CD4-positive, alpha-beta T cell (primary cell): ENCODE measurements around the gene IQCM. TPM values are rescaled to one million over a fixed set of nuclear protein-coding genes. Genes with fewer than 3 reads are reported as not detected.

Experiments
- ATAC-seq: fragments of 200-7000 bp; cut with Tn5 transposase; one replicate; pipeline ENCODE4 v1.10.0; 2022; ENCODE audit warnings: mild to moderate bottlenecking; ENCODE audit not compliant: poor library complexity
- CTCF ChIA-PET: fragments of 350-600 bp; sonication (Branson Sonifier 250); formaldehyde crosslinking; loops from one replicate; lab custom pipeline; 2021; ENCODE audit warnings: antibody characterized with exemption, inconsistent platforms; lab: Charles Lee
- POLR2A ChIA-PET: fragments of 350-600 bp; sonication (Branson Sonifier 250); formaldehyde crosslinking; loops from one replicate; lab custom pipeline; 2021; ENCODE audit warnings: antibody characterized with exemption, inconsistent platforms; lab: Charles Lee
- DNase-seq, 14 experiments: peaks; one replicate each; pipeline ENCODE4 v3.0.0-alpha.2; 2013 to 2020; ENCODE audit warnings: mixed read lengths in 2 of 14
- H3K27ac ChIP-seq, 2 donors: one replicate each; pipeline versions ENCODE4 v1.5.1 to v1.7.0; 2013; ENCODE audit warnings: low read length in 2 of 2, low read depth in 1 of 2, mild to moderate bottlenecking in 1 of 2
- H3K27me3 ChIP-seq, 2 experiments: 1 replicate in 1 of 2; 2 replicates in 1 of 2; pipeline versions ENCODE4 v1.6.1 to v1.7.0; 2013; ENCODE audit warnings: low read length in 2 of 2, control low read depth in 1 of 2, mild to moderate bottlenecking in 1 of 2, moderate library complexity in 1 of 2; ENCODE audit not compliant: insufficient read depth in 2 of 2, control insufficient read depth in 1 of 2
- H3K36me3 ChIP-seq: one replicate; pipeline ENCODE4 v1.6.1; 2013; ENCODE audit warnings: low read length, control low read depth; ENCODE audit not compliant: insufficient read depth
- H3K4me1 ChIP-seq: one replicate; pipeline ENCODE4 v1.6.1; 2013; ENCODE audit warnings: low read length, control low read depth; ENCODE audit not compliant: insufficient read depth
- H3K4me3 ChIP-seq: one replicate; pipeline ENCODE4 v1.5.1; 2013; ENCODE audit warnings: mild to moderate bottlenecking, low read length, moderate library complexity
- H3K9me3 ChIP-seq, 2 experiments: 1 replicate in 1 of 2; 2 replicates in 1 of 2; pipeline versions ENCODE4 v1.6.1 to v1.7.0; 2013; ENCODE audit warnings: low read length in 2 of 2, mild to moderate bottlenecking in 2 of 2, control low read depth in 1 of 2, moderate library complexity in 1 of 2; ENCODE audit not compliant: control insufficient read depth in 1 of 2, insufficient read depth in 1 of 2
- H3K27ac Mint-ChIP-seq: one replicate; pipeline ENCODE4 v1.8.0; 2020; ENCODE audit warnings: mixed read lengths
- H3K27me3 Mint-ChIP-seq: one replicate; pipeline ENCODE4 v1.8.0; 2021; ENCODE audit warnings: mixed read lengths
- H3K36me3 Mint-ChIP-seq: one replicate; pipeline ENCODE4 v1.8.0; 2021; ENCODE audit warnings: low read depth, mixed read lengths
- H3K4me1 Mint-ChIP-seq: one replicate; pipeline ENCODE4 v1.8.0; 2021; ENCODE audit warnings: low read depth, mixed read lengths
- H3K4me3 Mint-ChIP-seq: one replicate; pipeline ENCODE4 v1.8.0; 2020; ENCODE audit warnings: mild to moderate bottlenecking, mixed read lengths
- H3K9me3 Mint-ChIP-seq: one replicate; pipeline ENCODE4 v1.8.0; 2020; ENCODE audit warnings: mixed read lengths
- intact Hi-C, 2 experiments: fragments of 100-400 bp; cut with DNase I in 1 of 2; cut with micrococcal nuclease in 1 of 2; formaldehyde crosslinking; loops; one replicate each; pipeline versions ENCODE4 v1.15.1 to v1.9.0; 2023 to 2025; cut with DNase I, micrococcal nuclease
- total RNA-seq, 174 experiments: library from RNA in 2 of 174; stranded (reverse) in 2 of 174; gene quantifications; one replicate each; pipeline ENCODE4 v1.2.3 and lab custom pipeline; 2021 to 2026
- TF ChIP-seq, protein P1 (sequence below): fragments of 200-600 bp; IDR thresholded peaks from one replicate; pipeline ENCODE4 v1.8.0; 2022; ENCODE audit warnings: antibody characterized with exemption, mild to moderate bottlenecking

Gene IQCM
- total RNA-seq, 2 experiments from 2014 or later: not detected

- no peaks in the 10 kb centered on the region for H3K27me3 ChIP-seq
- H3K27ac ChIP-seq: no peak overlapping the region
- Mint-ChIP-seq H3K27ac (no peak overlapping the region), H3K4me1 (no peaks in the 10 kb centered on the region), H3K36me3 (no peaks in the 10 kb centered on the region), H3K9me3 (peaks cover 2% of the 10 kb centered on the region), H3K4me3 (no peak overlapping the region), H3K27me3 (no peaks in the 10 kb centered on the region)
- H3K4me3 ChIP-seq: no peak overlapping the region
- intact Hi-C loops: no loop called here
- no peaks in the 10 kb centered on the region for H3K4me1 ChIP-seq
- no peak for ATAC-seq
- DNase-seq: no peak
- TF ChIP-seq, protein P1, sequence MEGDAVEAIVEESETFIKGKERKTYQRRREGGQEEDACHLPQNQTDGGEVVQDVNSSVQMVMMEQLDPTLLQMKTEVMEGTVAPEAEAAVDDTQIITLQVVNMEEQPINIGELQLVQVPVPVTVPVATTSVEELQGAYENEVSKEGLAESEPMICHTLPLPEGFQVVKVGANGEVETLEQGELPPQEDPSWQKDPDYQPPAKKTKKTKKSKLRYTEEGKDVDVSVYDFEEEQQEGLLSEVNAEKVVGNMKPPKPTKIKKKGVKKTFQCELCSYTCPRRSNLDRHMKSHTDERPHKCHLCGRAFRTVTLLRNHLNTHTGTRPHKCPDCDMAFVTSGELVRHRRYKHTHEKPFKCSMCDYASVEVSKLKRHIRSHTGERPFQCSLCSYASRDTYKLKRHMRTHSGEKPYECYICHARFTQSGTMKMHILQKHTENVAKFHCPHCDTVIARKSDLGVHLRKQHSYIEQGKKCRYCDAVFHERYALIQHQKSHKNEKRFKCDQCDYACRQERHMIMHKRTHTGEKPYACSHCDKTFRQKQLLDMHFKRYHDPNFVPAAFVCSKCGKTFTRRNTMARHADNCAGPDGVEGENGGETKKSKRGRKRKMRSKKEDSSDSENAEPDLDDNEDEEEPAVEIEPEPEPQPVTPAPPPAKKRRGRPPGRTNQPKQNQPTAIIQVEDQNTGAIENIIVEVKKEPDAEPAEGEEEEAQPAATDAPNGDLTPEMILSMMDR: no peak
- no peaks in the 10 kb centered on the region for H3K9me3 ChIP-seq
- POLR2A ChIA-PET: no interaction called here
- CTCF ChIA-PET: no interaction called here
- H3K36me3 ChIP-seq: no peaks in the 10 kb centered on the region
Measured at GRCh38 chr4:149403081-149403480, 412.6 kb downstream of the IQCM start.

- no peak overlapping the region for H3K27ac ChIP-seq
- CTCF ChIA-PET: no interaction called here
- no peak for ATAC-seq
- Mint-ChIP-seq H3K27ac (no peak overlapping the region), H3K4me1 (no peaks in the 10 kb centered on the region), H3K36me3 (no peaks in the 10 kb centered on the region), H3K4me3 (no peak overlapping the region), H3K27me3 (no peaks in the 10 kb centered on the region), H3K9me3 (no peaks in the 10 kb centered on the region)
- intact Hi-C loops: no loop called here
- TF ChIP-seq, protein P1: no peak
- H3K4me1 ChIP-seq: no peaks in the 10 kb centered on the region
- POLR2A ChIA-PET: no interaction called here
- no peaks in the 10 kb centered on the region for H3K27me3 ChIP-seq
- DNase-seq: no peak
- H3K4me3 ChIP-seq: no peak overlapping the region
- no peaks in the 10 kb centered on the region for H3K9me3 ChIP-seq
- no peaks in the 10 kb centered on the region for H3K36me3 ChIP-seq
Measured at GRCh38 chr4:149398993-149399392, 416.6 kb downstream of the IQCM start.

- Mint-ChIP-seq H3K27me3 (no peaks in the 10 kb centered on the region), H3K4me1 (no peaks in the 10 kb centered on the region), H3K9me3 (no peaks in the 10 kb centered on the region), H3K36me3 (no peaks in the 10 kb centered on the region), H3K27ac (no peak overlapping the region), H3K4me3 (no peak overlapping the region)
- POLR2A ChIA-PET: no interaction called here
- Histone ChIP-seq H3K4me1 (no peaks in the 10 kb centered on the region), H3K27ac (no peak overlapping the region), H3K27me3 (no peaks in the 10 kb centered on the region), H3K4me3 (no peak overlapping the region), H3K36me3 (no peaks in the 10 kb centered on the region), H3K9me3 (no peaks in the 10 kb centered on the region)
- ATAC-seq (no peak), DNase-seq (no peak)
- CTCF ChIA-PET: no interaction called here
- TF ChIP-seq, protein P1: no peak
- intact Hi-C loops: no loop called here
Measured at GRCh38 chr4:149370785-149371420, 444.7 kb downstream of the IQCM start.
